HEK293 (cell line): ENCODE data around the gene MRPS18A.

Experiments used
- KLF10 ChIP-seq: fragments of 450-650 bp; IDR thresholded peaks from 2 replicates; pipeline ENCODE4 v1.5.1; 2018; ENCODE audit warnings: missing biosample characterization, mild to moderate bottlenecking, missing genetic modification characterization
- MEIS1 ChIP-seq: sonication (generic); formaldehyde crosslinking; IDR thresholded peaks from 2 replicates; pipeline ENCODE4 v1.8.1; 2022; ENCODE audit warnings: missing genetic modification reagents, mild to moderate bottlenecking, borderline replicate concordance
- MYNN ChIP-seq: fragments of 450-650 bp; formaldehyde crosslinking; IDR thresholded peaks from 2 replicates; pipeline ENCODE4 v1.5.1; 2016; ENCODE audit warnings: missing biosample characterization, missing genetic modification characterization, borderline replicate concordance
- SCRT2 ChIP-seq: fragments of 450-650 bp; formaldehyde crosslinking; IDR thresholded peaks from 2 replicates; pipeline ENCODE4 v1.5.1; 2016; ENCODE audit warnings: missing biosample characterization, missing genetic modification characterization
- SP7 ChIP-seq: fragments of 450-650 bp; formaldehyde crosslinking; IDR thresholded peaks from 2 replicates; pipeline ENCODE4 v1.5.1; 2016; ENCODE audit warnings: missing biosample characterization, missing genetic modification characterization
- ZIC2 ChIP-seq: fragments of 450-650 bp; formaldehyde crosslinking; IDR thresholded peaks from 2 replicates; pipeline ENCODE4 v1.5.1; 2016; ENCODE audit warnings: missing biosample characterization, missing genetic modification characterization
- ZNF184 ChIP-seq: fragments of 450-650 bp; IDR thresholded peaks from 2 replicates; pipeline ENCODE4 v1.5.1; 2018; ENCODE audit warnings: missing biosample characterization, mild to moderate bottlenecking, missing genetic modification characterization
- ZNF202 ChIP-seq: fragments of 450-650 bp; formaldehyde crosslinking; IDR thresholded peaks from 2 replicates; pipeline ENCODE4 v1.5.1; 2016; ENCODE audit warnings: missing biosample characterization, missing genetic modification characterization, borderline replicate concordance
- ZNF223 ChIP-seq: fragments of 450-650 bp; formaldehyde crosslinking; IDR thresholded peaks from 2 replicates; pipeline ENCODE4 v1.5.1; 2016; ENCODE audit warnings: missing biosample characterization, missing genetic modification characterization
- ZNF302 ChIP-seq: fragments of 450-650 bp; formaldehyde crosslinking; IDR thresholded peaks from 2 replicates; pipeline ENCODE4 v1.5.1; 2016; ENCODE audit warnings: missing biosample characterization, missing genetic modification characterization, low read depth
- ZNF311 ChIP-seq: fragments of 450-650 bp; formaldehyde crosslinking; IDR thresholded peaks from 2 replicates; pipeline ENCODE4 v1.5.1; 2017; ENCODE audit warnings: missing biosample characterization, missing genetic modification characterization, borderline replicate concordance
- ZNF404 ChIP-seq: fragments of 450-650 bp; formaldehyde crosslinking; IDR thresholded peaks from 2 replicates; pipeline ENCODE4 v1.5.1; 2017; ENCODE audit warnings: missing biosample characterization, missing genetic modification characterization
- ZNF596 ChIP-seq: fragments of 450-650 bp; IDR thresholded peaks from 2 replicates; pipeline ENCODE4 v1.5.0; 2018; ENCODE audit warnings: missing biosample characterization, mild to moderate bottlenecking, missing genetic modification characterization, moderate library complexity
- ZNF629 ChIP-seq: fragments of 450-650 bp; formaldehyde crosslinking; IDR thresholded peaks from 2 replicates; pipeline ENCODE4 v1.5.1; 2017; ENCODE audit warnings: missing biosample characterization, missing genetic modification characterization
- TF ChIP-seq, protein P1 (sequence below): fragments of 450-650 bp; formaldehyde crosslinking; IDR thresholded peaks from 2 replicates; pipeline ENCODE4 v1.5.1; 2016; ENCODE audit warnings: missing biosample characterization, missing genetic modification characterization, borderline replicate concordance
- TF ChIP-seq, protein P2 (sequence below): IDR thresholded peaks from 2 replicates; pipeline ENCODE4 v1.6.1; 2011; ENCODE audit warnings: mild to moderate bottlenecking, low read depth, low read length, borderline replicate concordance
- TF ChIP-seq, protein P3 (sequence below): fragments of 450-650 bp; formaldehyde crosslinking; IDR thresholded peaks from 2 replicates; pipeline ENCODE4 v1.5.1; 2017; ENCODE audit warnings: missing biosample characterization, missing genetic modification characterization
- TF ChIP-seq, protein P4 (sequence below): fragments of 450-650 bp; formaldehyde crosslinking; IDR thresholded peaks from 2 replicates; pipeline ENCODE4 v1.5.1; 2017; ENCODE audit warnings: missing biosample characterization, missing genetic modification characterization
- TF ChIP-seq, protein P5 (sequence below): fragments of 450-650 bp; formaldehyde crosslinking; IDR thresholded peaks from 2 replicates; pipeline ENCODE4 v1.5.1; 2016; ENCODE audit warnings: missing biosample characterization, missing genetic modification characterization
- TF ChIP-seq, protein P6 (sequence below): fragments of 450-650 bp; formaldehyde crosslinking; IDR thresholded peaks from 2 replicates; pipeline ENCODE4 v1.5.1; 2016; ENCODE audit warnings: missing biosample characterization, missing genetic modification characterization
- TF ChIP-seq, protein P7 (sequence below): fragments of 450-650 bp; formaldehyde crosslinking; IDR thresholded peaks from 2 replicates; pipeline ENCODE4 v1.5.1; 2016; ENCODE audit warnings: missing biosample characterization, missing genetic modification characterization
- TF ChIP-seq, protein P8 (sequence below): fragments of 450-650 bp; formaldehyde crosslinking; IDR thresholded peaks from 2 replicates; pipeline ENCODE4 v1.5.1; 2016; ENCODE audit warnings: missing biosample characterization, missing genetic modification characterization
- TF ChIP-seq, protein P9 (sequence below): fragments of 450-650 bp; formaldehyde crosslinking; IDR thresholded peaks from 2 replicates; pipeline ENCODE4; 2016; ENCODE audit warnings: missing biosample characterization, missing genetic modification characterization

The MRPS18A gene

DNA sequence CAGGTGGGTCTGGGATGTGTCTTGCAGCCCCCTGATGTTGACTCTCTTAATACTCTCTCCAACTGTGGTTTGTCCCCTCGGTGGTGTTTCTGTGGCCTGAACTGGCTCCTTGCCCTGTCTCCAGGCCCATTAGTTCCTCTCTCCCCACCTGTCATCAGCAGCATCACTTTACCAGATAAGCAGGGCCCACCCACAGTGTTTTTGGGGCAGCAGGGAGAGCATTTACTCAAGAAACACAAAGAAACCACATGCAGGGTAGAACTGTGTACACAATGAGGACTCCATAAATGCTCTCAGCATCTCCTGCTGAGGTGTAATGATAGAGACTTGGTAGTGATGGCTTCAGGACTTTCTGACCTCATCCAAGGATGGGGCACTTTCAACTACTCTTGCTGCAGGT is 20.2 kb upstream of the MRPS18A start (continued):
- TF ChIP-seq, protein P1, sequence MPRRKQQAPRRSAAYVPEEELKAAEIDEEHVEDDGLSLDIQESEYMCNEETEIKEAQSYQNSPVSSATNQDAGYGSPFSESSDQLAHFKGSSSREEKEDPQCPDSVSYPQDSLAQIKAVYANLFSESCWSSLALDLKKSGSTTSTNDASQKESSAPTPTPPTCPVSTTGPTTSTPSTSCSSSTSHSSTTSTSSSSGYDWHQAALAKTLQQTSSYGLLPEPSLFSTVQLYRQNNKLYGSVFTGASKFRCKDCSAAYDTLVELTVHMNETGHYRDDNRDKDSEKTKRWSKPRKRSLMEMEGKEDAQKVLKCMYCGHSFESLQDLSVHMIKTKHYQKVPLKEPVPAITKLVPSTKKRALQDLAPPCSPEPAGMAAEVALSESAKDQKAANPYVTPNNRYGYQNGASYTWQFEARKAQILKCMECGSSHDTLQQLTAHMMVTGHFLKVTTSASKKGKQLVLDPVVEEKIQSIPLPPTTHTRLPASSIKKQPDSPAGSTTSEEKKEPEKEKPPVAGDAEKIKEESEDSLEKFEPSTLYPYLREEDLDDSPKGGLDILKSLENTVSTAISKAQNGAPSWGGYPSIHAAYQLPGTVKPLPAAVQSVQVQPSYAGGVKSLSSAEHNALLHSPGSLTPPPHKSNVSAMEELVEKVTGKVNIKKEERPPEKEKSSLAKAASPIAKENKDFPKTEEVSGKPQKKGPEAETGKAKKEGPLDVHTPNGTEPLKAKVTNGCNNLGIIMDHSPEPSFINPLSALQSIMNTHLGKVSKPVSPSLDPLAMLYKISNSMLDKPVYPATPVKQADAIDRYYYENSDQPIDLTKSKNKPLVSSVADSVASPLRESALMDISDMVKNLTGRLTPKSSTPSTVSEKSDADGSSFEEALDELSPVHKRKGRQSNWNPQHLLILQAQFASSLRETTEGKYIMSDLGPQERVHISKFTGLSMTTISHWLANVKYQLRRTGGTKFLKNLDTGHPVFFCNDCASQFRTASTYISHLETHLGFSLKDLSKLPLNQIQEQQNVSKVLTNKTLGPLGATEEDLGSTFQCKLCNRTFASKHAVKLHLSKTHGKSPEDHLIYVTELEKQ, result 0 out of 2 replicates have a peak, but pooled peaks have one; percentile 15
- TF ChIP-seq ZNF184 (tag by site-specific recombination) (no peak), SP7 (tag by site-specific recombination) (peak; percentile 95), SCRT2 (tag by site-specific recombination) (no peak), ZNF202 (no peak), ZNF223 (no peak), KLF10 (tag by site-specific recombination) (no peak), ZIC2 (tag by site-specific recombination) (peak; percentile 100), MEIS1 (CRISPR knock-in tag) (no peak), ZNF596 (tag by site-specific recombination) (peak; percentile 77), ZNF302 (no peak), ZNF311 (tag by site-specific recombination) (no peak), ZNF629 (tag by site-specific recombination) (peak; percentile 72), ZNF404 (tag by site-specific recombination) (no peak), MYNN (tag by site-specific recombination) (no peak)
- TF ChIP-seq, protein P2, sequence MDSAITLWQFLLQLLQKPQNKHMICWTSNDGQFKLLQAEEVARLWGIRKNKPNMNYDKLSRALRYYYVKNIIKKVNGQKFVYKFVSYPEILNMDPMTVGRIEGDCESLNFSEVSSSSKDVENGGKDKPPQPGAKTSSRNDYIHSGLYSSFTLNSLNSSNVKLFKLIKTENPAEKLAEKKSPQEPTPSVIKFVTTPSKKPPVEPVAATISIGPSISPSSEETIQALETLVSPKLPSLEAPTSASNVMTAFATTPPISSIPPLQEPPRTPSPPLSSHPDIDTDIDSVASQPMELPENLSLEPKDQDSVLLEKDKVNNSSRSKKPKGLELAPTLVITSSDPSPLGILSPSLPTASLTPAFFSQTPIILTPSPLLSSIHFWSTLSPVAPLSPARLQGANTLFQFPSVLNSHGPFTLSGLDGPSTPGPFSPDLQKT, result no peak
- TF ChIP-seq, protein P3, sequence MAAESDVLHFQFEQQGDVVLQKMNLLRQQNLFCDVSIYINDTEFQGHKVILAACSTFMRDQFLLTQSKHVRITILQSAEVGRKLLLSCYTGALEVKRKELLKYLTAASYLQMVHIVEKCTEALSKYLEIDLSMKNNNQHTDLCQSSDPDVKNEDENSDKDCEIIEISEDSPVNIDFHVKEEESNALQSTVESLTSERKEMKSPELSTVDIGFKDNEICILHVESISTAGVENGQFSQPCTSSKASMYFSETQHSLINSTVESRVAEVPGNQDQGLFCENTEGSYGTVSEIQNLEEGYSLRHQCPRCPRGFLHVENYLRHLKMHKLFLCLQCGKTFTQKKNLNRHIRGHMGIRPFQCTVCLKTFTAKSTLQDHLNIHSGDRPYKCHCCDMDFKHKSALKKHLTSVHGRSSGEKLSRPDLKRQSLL (tag by site-specific recombination), result peak; percentile 71; the same call in 1 of the 2 replicates
- TF ChIP-seq, protein P4, sequence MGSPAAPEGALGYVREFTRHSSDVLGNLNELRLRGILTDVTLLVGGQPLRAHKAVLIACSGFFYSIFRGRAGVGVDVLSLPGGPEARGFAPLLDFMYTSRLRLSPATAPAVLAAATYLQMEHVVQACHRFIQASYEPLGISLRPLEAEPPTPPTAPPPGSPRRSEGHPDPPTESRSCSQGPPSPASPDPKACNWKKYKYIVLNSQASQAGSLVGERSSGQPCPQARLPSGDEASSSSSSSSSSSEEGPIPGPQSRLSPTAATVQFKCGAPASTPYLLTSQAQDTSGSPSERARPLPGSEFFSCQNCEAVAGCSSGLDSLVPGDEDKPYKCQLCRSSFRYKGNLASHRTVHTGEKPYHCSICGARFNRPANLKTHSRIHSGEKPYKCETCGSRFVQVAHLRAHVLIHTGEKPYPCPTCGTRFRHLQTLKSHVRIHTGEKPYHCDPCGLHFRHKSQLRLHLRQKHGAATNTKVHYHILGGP (tag by site-specific recombination), result no peak
- TF ChIP-seq, protein P5, sequence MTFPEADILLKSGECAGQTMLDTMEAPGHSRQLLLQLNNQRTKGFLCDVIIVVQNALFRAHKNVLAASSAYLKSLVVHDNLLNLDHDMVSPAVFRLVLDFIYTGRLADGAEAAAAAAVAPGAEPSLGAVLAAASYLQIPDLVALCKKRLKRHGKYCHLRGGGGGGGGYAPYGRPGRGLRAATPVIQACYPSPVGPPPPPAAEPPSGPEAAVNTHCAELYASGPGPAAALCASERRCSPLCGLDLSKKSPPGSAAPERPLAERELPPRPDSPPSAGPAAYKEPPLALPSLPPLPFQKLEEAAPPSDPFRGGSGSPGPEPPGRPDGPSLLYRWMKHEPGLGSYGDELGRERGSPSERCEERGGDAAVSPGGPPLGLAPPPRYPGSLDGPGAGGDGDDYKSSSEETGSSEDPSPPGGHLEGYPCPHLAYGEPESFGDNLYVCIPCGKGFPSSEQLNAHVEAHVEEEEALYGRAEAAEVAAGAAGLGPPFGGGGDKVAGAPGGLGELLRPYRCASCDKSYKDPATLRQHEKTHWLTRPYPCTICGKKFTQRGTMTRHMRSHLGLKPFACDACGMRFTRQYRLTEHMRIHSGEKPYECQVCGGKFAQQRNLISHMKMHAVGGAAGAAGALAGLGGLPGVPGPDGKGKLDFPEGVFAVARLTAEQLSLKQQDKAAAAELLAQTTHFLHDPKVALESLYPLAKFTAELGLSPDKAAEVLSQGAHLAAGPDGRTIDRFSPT, result no peak
- TF ChIP-seq, protein P6, sequence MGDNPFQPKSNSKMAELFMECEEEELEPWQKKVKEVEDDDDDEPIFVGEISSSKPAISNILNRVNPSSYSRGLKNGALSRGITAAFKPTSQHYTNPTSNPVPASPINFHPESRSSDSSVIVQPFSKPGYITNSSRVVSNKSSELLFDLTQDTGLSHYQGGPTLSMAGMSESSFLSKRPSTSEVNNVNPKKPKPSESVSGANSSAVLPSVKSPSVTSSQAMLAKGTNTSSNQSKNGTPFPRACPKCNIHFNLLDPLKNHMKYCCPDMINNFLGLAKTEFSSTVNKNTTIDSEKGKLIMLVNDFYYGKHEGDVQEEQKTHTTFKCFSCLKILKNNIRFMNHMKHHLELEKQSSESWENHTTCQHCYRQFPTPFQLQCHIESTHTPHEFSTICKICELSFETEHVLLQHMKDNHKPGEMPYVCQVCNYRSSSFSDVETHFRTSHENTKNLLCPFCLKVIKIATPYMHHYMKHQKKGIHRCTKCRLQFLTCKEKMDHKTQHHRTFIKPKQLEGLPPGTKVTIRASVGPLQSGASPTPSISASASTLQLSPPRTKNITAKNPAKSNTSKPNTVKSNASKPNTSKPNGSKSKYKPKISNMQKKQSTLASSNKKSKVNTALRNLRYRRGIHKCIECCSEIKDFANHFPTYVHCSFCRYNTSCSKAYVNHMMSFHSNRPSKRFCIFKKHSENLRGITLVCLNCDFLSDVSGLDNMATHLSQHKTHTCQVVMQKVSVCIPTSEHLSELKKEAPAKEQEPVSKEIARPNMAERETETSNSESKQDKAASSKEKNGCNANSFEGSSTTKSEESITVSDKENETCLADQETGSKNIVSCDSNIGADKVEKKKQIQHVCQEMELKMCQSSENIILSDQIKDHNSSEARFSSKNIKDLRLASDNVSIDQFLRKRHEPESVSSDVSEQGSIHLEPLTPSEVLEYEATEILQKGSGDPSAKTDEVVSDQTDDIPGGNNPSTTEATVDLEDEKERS (tag by site-specific recombination), result no peak
- TF ChIP-seq, protein P7, sequence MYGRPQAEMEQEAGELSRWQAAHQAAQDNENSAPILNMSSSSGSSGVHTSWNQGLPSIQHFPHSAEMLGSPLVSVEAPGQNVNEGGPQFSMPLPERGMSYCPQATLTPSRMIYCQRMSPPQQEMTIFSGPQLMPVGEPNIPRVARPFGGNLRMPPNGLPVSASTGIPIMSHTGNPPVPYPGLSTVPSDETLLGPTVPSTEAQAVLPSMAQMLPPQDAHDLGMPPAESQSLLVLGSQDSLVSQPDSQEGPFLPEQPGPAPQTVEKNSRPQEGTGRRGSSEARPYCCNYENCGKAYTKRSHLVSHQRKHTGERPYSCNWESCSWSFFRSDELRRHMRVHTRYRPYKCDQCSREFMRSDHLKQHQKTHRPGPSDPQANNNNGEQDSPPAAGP (tag by site-specific recombination), result peak; percentile 85
- TF ChIP-seq, protein P8, sequence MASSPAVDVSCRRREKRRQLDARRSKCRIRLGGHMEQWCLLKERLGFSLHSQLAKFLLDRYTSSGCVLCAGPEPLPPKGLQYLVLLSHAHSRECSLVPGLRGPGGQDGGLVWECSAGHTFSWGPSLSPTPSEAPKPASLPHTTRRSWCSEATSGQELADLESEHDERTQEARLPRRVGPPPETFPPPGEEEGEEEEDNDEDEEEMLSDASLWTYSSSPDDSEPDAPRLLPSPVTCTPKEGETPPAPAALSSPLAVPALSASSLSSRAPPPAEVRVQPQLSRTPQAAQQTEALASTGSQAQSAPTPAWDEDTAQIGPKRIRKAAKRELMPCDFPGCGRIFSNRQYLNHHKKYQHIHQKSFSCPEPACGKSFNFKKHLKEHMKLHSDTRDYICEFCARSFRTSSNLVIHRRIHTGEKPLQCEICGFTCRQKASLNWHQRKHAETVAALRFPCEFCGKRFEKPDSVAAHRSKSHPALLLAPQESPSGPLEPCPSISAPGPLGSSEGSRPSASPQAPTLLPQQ (tag by site-specific recombination), result peak; percentile 84
- TF ChIP-seq, protein P9, sequence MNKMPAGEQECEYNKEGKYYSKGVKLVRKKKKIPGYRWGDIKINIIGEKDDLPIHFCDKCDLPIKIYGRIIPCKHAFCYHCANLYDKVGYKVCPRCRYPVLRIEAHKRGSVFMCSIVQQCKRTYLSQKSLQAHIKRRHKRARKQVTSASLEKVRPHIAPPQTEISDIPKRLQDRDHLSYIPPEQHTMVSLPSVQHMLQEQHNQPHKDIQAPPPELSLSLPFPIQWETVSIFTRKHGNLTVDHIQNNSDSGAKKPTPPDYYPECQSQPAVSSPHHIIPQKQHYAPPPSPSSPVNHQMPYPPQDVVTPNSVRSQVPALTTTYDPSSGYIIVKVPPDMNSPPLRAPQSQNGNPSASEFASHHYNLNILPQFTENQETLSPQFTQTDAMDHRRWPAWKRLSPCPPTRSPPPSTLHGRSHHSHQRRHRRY (tag by site-specific recombination), result no peak
